Stomach smooth muscle (tissue), 2 donors: ENCODE measurements around the gene SPATA13.
"Not testable (repeated sequence)": the region's sequence is repeated elsewhere in the genome, so short reads cannot be mapped to it uniquely, and the experiment has no call there.

ENCODE experiments used
- H3K27ac ChIP-seq: one replicate; pipeline ENCODE4 v1.7.0; 2013; ENCODE audit warnings: mild to moderate bottlenecking, low read length, inconsistent platforms
- H3K27me3 ChIP-seq, 2 donors: one replicate each; pipeline ENCODE4 v1.7.0; 2013; ENCODE audit warnings: low read length in 2 of 2; ENCODE audit not compliant: insufficient read depth in 2 of 2, control insufficient read depth in 1 of 2
- H3K36me3 ChIP-seq, 2 donors: one replicate each; pipeline ENCODE4 v1.7.0; 2013; ENCODE audit warnings: low read length in 2 of 2; ENCODE audit not compliant: control insufficient read depth in 2 of 2, insufficient read depth in 2 of 2
- H3K4me1 ChIP-seq: one replicate; pipeline ENCODE4 v1.7.0; 2013; ENCODE audit warnings: low read length; ENCODE audit not compliant: control insufficient read depth, insufficient read depth
- H3K4me3 ChIP-seq, 2 donors: one replicate each; pipeline ENCODE4 v1.7.0; 2013; ENCODE audit warnings: low read length in 2 of 2
- H3K9ac ChIP-seq, 2 donors: one replicate each; pipeline ENCODE4 v1.7.0; 2013; ENCODE audit warnings: low read length in 2 of 2, mild to moderate bottlenecking in 1 of 2
- H3K9me3 ChIP-seq, 2 donors: one replicate each; pipeline ENCODE4 v1.7.0; 2013; ENCODE audit warnings: low read length in 2 of 2; ENCODE audit not compliant: control insufficient read depth in 2 of 2
- donor health status: healthy.
- donor health status: Pancreatic carcinoma.

The SPATA13 gene

DNA sequence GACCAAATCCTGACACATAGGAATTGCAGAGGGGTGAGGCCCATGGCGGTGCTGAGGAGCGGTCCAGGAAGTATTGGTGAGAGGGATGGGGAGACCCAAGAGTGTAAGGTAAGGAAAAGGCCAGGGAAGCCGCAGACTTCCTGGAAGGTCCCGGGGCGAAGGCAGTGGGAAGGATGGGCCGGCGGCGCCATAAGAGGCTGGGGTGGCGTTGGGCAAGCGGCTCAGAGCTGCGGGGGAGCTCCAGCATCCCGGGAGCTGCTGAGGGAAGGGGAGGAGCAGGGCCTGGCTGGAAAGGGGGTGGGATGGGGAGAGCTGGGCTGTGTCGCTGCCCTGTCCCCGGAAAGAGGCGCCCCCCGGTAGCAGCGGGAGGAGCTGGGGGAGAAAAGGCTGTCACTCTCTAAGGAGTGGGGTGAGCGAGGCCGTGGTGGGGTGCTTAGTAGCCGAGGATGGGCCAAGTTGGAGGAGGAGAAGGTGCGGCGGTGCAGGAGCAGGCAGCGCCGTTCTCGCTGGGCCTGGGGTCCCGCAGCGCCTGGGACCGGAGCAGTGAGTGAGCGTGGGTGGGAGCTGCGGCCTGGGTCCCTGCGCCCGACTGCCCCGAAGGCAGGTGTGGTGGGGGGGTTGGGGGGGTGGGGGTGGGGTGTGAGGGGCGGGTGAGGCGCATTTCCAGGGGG, 179.6 kb downstream of the SPATA13 start:
- Histone ChIP-seq H3K9me3 (no peaks in the 10 kb centered on the region), H3K36me3 (no peaks in the 10 kb centered on the region), H3K9ac (no peak overlapping the region), H3K27ac (no peak overlapping the region), H3K4me3 (no peak overlapping the region), H3K4me1 (no peaks in the 10 kb centered on the region), H3K27me3 (peaks cover 2% of the 10 kb centered on the region in 2 donors)

DNA sequence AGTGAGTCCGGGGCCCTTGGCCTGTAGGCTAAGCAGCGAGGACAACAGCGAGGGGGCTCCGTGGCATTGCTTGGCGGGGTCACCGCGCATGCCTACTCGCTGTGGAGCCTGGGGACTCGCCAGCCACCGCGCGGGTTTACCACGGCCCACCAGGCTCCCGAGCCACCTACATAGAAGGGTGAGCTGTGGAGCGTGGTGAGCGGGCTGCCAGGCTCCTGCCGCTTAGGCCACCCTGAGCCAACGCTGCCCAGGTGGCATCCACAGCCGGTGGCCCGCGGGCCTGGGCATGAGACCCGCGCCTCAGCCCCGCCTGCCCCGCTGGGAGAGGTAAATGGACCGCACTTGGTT, 180.1 kb downstream of the SPATA13 start:
- no peak overlapping the region for H3K27ac ChIP-seq
- no peaks in the 10 kb centered on the region for H3K36me3 ChIP-seq
- H3K27me3 ChIP-seq = peaks cover 2% of the 10 kb centered on the region in 2 donors
- H3K9ac ChIP-seq = no peak overlapping the region
- no peak overlapping the region for H3K4me3 ChIP-seq
- H3K4me1 ChIP-seq = no peaks in the 10 kb centered on the region
- H3K9me3 ChIP-seq = no peaks in the 10 kb centered on the region

DNA sequence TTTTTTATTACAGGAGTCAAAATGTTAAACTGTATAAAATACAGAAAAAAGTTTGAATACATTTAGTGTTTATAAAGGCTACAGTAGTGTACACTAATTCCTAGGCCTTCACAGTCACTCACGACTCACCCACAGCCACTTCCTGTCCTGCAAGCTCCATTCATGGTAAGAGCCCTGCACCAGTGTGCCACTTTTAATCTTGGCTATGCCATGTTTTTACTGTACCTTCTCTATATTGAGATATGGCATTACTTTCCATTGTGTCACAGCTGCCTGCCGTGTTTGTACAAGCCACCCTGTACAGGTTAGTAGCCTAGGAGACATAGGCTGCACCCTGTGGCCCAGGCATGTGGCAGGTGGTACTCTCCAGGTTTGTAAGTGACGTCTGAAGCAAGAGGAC, 180.9 kb downstream of the SPATA13 start:
- Histone ChIP-seq H3K36me3 (no peaks in the 10 kb centered on the region), H3K4me3 (no peak overlapping the region), H3K27me3 (peaks cover 2% of the 10 kb centered on the region in 2 donors), H3K27ac (no peak overlapping the region), H3K9ac (no peak overlapping the region), H3K9me3 (no peaks in the 10 kb centered on the region), H3K4me1 (no peaks in the 10 kb centered on the region)

DNA sequence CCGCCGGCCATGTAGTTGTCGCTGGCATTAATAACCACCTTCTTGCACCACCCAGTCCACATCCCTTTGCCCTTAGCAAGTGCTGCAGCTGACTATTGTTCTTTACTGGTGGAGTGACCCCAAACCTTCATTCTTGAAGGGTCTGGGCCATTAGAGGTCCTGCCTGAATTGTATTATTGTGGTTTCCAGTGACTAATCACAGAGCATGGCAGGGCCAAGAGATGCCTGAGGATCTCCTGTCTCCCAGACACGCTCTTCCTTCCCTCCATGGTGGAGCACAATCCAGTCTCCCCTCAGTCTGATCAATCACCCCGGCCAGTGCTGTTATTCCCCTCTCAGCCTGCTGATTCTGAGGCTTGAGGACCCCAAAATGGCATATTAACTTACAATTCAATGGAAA, 187.9 kb downstream of the SPATA13 start:
- no peaks in the 10 kb centered on the region for H3K4me1 ChIP-seq
- no peaks in the 10 kb centered on the region for H3K36me3 ChIP-seq
- H3K27ac ChIP-seq = no peak overlapping the region
- no peaks in the 10 kb centered on the region for H3K27me3 ChIP-seq
- H3K9ac ChIP-seq = no peak overlapping the region
- no peaks in the 10 kb centered on the region for H3K9me3 ChIP-seq
- no peak overlapping the region for H3K4me3 ChIP-seq

DNA sequence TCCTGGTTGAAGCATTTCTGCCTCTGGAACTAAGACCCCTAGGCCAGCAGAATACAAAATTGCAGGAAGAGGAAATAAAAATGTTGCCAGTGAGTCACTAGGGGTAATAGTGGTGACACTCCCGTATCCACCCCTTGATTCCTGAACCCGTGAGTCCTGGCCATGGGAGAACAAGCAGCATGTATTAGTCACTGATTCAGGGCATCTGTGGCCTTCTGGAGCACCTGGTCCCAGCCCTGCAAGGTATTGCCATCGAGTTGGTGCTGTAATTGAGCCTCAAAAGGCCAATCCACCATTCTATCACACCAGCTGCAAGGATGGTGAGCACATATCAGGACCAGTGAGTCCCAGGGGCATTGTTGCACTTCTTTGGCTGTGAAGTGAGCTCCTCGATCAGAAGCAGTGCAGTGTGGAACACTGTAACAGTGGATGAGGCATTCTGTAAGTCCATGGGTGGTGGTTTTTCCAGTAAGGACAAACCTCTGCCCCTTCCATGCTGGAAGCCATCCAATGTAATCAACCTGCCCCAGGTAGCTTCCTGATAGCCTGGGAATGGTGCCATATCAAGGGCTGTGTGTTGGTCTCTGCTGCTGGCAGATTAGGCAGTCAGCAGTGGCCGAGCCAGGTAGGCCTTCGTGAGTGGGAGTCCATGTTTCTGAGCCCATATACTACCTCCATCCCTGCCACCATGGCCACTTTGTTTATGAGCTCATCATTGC, 188.4 kb downstream of the SPATA13 start:
- Histone ChIP-seq H3K27ac (no peak overlapping the region), H3K4me3 (no peak overlapping the region), H3K4me1 (no peaks in the 10 kb centered on the region), H3K9ac (no peak overlapping the region), H3K9me3 (no peaks in the 10 kb centered on the region), H3K27me3 (no peaks in the 10 kb centered on the region), H3K36me3 (no peaks in the 10 kb centered on the region)

DNA sequence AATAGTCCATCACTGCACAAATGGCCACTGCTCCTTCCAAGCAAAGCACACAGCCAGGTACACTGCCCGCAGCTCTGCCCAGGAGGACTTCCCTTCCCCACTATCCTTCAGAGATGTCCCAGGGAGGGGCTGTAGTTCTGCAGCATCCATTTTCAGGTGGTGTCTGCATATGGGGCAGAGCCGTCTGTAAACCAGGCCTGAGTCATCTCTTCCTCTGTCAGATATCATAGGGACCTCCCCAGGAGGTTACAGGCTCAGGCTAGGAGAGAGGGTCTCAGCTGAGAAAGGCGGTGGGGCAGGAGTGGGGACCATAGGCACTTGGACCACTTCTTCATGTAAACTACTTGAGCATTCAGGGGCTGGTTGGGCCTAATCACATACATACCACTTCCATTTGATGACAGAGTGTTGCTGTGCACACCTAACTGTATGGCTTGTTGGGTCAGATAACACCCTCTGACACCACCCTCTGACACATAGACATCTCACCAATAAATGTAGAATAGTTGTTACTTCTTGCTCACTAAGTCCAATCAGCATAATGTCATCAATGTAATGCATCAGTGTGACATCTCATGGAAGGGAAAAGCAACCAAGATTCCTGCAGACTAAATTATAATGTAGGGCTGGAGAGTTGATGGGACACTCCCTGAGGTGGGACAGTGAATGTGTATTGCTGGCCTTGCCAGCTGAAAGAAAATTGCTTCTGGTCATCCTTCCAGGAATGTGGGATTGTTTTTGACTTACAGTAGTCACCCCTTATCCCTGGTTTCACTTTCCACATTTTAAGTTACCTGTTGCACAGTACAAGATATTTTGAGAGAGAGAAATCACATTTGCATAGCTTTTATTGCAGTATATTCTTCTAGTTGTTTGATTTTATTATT, 189.5 kb downstream of the SPATA13 start:
- H3K27ac ChIP-seq, H3K4me3 ChIP-seq, H3K27me3 ChIP-seq, H3K9me3 ChIP-seq, H3K4me1 ChIP-seq, H3K36me3 ChIP-seq, H3K9ac ChIP-seq: not testable (repeated sequence)

DNA sequence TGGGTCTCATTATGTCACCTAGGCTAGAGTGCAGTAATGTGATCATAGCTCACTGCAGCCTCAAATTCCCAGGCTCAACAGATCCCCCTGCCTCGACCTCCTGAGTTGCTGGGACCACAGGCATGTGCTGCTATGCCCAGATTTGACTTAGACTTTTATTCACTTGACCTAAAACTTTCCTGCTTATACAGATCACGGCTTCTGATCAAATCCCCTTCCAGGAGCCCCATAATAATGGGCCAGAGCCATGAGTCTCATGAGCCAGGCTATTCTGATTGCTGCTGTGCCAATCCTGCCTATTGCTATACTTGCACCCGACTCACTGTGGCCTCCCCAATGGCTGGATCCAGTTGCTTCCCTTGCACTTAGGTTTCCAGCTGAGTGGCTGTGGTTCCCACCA, 190.9 kb downstream of the SPATA13 start:
- no peak overlapping the region for H3K4me3 ChIP-seq
- no peaks in the 10 kb centered on the region for H3K4me1 ChIP-seq
- no peaks in the 10 kb centered on the region for H3K36me3 ChIP-seq
- no peak overlapping the region for H3K27ac ChIP-seq
- no peaks in the 10 kb centered on the region for H3K27me3 ChIP-seq
- H3K9me3 ChIP-seq = no peaks in the 10 kb centered on the region
- no peak overlapping the region for H3K9ac ChIP-seq

DNA sequence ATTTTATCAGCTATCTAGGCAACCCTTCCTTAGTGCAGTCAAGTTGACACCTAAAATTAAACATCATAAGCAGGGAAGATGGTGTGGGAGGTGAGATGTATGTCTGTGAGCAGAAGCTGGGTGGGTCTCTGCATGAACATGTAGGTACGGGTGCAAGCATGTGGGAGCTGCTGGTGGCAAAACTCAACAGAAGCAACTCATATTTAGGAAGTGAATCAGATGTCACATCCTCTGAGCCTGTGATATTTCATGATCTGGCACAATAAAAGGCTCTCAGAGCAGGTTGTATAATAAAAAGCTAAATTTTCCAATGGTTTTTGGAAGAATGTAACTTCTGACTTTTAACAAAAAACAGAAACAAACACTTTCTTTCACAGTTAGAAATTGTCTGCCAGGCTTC, 193.2 kb downstream of the SPATA13 start:
- H3K9ac ChIP-seq = no peak overlapping the region

DNA sequence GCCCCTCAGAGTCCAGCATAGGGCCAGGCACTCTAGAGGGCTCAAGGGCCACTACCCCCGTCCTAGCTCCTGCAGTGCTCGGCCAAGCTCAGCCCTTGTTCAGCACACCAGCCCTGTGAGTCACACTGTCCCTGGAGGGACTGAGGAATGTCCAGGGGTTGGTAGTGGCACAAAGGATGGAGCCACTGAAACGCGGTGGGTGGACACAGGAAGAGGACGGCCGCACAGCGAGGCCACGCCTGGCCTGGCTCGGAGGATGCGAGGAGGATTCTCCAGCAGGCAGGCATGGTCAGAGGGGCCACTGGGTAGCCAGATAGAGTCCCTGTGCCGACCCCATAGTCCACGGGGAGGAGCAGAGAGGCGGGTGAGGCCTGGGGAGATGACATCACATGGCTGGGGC, 194.6 kb downstream of the SPATA13 start:
- H3K27ac ChIP-seq = no peak overlapping the region
- H3K9me3 ChIP-seq = no peaks in the 10 kb centered on the region
- H3K4me1 ChIP-seq = no peaks in the 10 kb centered on the region
- H3K27me3 ChIP-seq = no peaks in the 10 kb centered on the region
- H3K4me3 ChIP-seq = no peak overlapping the region
- no peak overlapping the region for H3K9ac ChIP-seq
- no peaks in the 10 kb centered on the region for H3K36me3 ChIP-seq

More for the DNA sequence above, 193.2 kb downstream of the SPATA13 start:
- Histone ChIP-seq H3K36me3 (no peaks in the 10 kb centered on the region), H3K4me3 (no peak overlapping the region), H3K27ac (no peak overlapping the region), H3K4me1 (no peaks in the 10 kb centered on the region), H3K9me3 (no peaks in the 10 kb centered on the region), H3K27me3 (no peaks in the 10 kb centered on the region)

DNA sequence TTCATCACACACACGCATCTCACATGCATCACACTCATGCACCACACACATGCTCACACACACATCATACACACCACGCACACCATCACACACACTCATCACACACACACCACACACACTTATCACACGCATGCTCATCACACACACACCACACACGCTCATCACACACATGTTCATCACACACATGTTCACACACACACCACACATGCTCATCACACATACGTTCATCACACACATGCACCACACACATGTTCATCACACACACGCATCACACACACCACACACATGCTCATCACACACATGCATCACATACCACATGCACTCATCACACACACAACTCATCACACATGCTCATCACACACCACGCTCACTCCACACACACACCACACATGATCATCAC, 195.8 kb downstream of the SPATA13 start:
- no peak overlapping the region for H3K4me3 ChIP-seq
- no peaks in the 10 kb centered on the region for H3K27me3 ChIP-seq
- H3K9ac ChIP-seq = no peak overlapping the region
- no peak overlapping the region for H3K27ac ChIP-seq
- no peaks in the 10 kb centered on the region for H3K4me1 ChIP-seq
- H3K36me3 ChIP-seq = no peaks in the 10 kb centered on the region
- H3K9me3 ChIP-seq = no peaks in the 10 kb centered on the region
